ENCODE measurements around the gene HSD17B12. TPM values are rescaled to one million over a fixed set of nuclear protein-coding genes. Genes with fewer than 3 reads are reported as not detected.

The HSD17B12 gene
- total RNA-seq, 1 donor = 122 TPM

DNA sequence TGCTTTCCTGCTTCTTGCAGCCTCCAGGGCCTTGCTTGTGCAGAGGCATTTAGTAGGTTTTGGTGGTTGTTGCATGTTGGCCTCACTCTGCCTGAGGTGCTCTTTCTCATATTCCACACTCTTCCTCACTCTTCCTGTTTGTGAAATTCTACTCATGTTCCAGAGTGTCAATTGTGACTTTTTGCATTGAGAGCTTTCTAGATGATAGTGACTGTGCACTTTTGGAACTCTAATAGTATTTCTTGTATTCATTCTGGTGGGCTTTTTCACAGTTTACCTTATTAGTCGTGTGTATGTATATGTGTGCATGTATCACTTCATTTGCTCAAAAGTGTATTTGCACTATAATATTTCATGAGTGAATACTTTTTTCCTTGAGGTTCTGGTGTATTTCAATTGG, 11.3 kb downstream of the HSD17B12 start:
- Histone ChIP-seq H3K9me3 (ENCODE audit: low read depth, low read length) (no peaks in the 10 kb centered on the region), H3K36me3 (ENCODE audit: insufficient read depth, low read length) (no peaks in the 10 kb centered on the region), H3K4me2 (ENCODE audit: insufficient read depth, low read length) (no peak overlapping the region), H2AFZ (ENCODE audit: low read length) (no peak overlapping the region), H3K4me1 (ENCODE audit: insufficient read depth, low read length) (peaks cover 4% of the 10 kb centered on the region), H4K20me1 (ENCODE audit: insufficient read depth, low read length) (peaks cover 16% of the 10 kb centered on the region), H3K27ac (ENCODE audit: low read depth, low read length) (no peak overlapping the region), H3K79me2 (ENCODE audit: insufficient read depth, low read length) (peaks cover 81% of the 10 kb centered on the region), H3K27me3 (ENCODE audit: insufficient read depth, low read length) (no peaks in the 10 kb centered on the region), H3K4me3 (ENCODE audit: insufficient read depth, low read length) (no peak overlapping the region)
- no peak for DNase-seq (ENCODE audit: insufficient read length, low spot score, missing footprints)
- no peak for TF ChIP-seq CTCF (IDR thresholded peaks at IDR 0.05; ENCODE audit: extremely low read depth, low read depth, low read length)

DNA sequence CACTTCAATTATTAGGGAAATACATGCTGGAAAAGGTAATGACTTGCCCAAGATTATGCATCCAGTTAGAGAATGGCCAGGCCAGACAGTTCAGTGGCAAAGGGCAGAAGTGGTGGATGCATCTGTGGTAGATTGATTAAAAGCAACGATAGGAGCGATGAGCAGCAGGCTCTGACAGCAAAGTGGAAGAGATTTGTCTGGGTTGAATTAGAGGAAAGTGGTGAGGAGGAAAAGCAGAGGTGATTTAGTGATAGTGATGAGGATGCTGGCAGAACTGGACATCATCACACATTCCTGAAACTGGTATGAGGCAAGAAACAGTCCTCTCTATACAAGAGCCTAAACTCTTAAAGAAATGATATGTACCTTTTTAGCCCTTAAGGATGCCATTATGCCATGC, 12.5 kb downstream of the HSD17B12 start:
- peaks cover 20% of the 10 kb centered on the region for H4K20me1 ChIP-seq (ENCODE audit: insufficient read depth, low read length)
- H2AFZ ChIP-seq (ENCODE audit: low read length) = no peak overlapping the region
- H3K4me1 ChIP-seq (ENCODE audit: insufficient read depth, low read length) = no peaks in the 10 kb centered on the region
- no peaks in the 10 kb centered on the region for H3K36me3 ChIP-seq (ENCODE audit: insufficient read depth, low read length)
- H3K4me3 ChIP-seq (ENCODE audit: insufficient read depth, low read length) = no peak overlapping the region
- no peak overlapping the region for H3K4me2 ChIP-seq (ENCODE audit: insufficient read depth, low read length)
- H3K79me2 ChIP-seq (ENCODE audit: insufficient read depth, low read length) = peaks cover 82% of the 10 kb centered on the region
- DNase-seq (ENCODE audit: insufficient read length, low spot score, missing footprints) = no peak
- no peak for TF ChIP-seq CTCF (IDR thresholded peaks at IDR 0.05; ENCODE audit: extremely low read depth, low read depth, low read length)
- H3K27ac ChIP-seq (ENCODE audit: low read depth, low read length) = no peak overlapping the region
- H3K27me3 ChIP-seq (ENCODE audit: insufficient read depth, low read length) = no peaks in the 10 kb centered on the region
- H3K9me3 ChIP-seq (ENCODE audit: low read depth, low read length) = no peaks in the 10 kb centered on the region

- H2AFZ ChIP-seq (ENCODE audit: low read length) = no peak overlapping the region
- no peak for TF ChIP-seq CTCF (IDR thresholded peaks at IDR 0.05; ENCODE audit: extremely low read depth, low read depth, low read length)
- no peaks in the 10 kb centered on the region for H3K36me3 ChIP-seq (ENCODE audit: insufficient read depth, low read length)
- H3K79me2 ChIP-seq (ENCODE audit: insufficient read depth, low read length) = peaks cover 82% of the 10 kb centered on the region
- H3K4me3 ChIP-seq (ENCODE audit: insufficient read depth, low read length) = no peak overlapping the region
- no peak overlapping the region for H3K27ac ChIP-seq (ENCODE audit: low read depth, low read length)
- peaks cover 20% of the 10 kb centered on the region for H4K20me1 ChIP-seq (ENCODE audit: insufficient read depth, low read length)
- no peak overlapping the region for H3K4me2 ChIP-seq (ENCODE audit: insufficient read depth, low read length)
- H3K9me3 ChIP-seq (ENCODE audit: low read depth, low read length) = no peaks in the 10 kb centered on the region
- no peaks in the 10 kb centered on the region for H3K4me1 ChIP-seq (ENCODE audit: insufficient read depth, low read length)
- no peaks in the 10 kb centered on the region for H3K27me3 ChIP-seq (ENCODE audit: insufficient read depth, low read length)
- DNase-seq (ENCODE audit: insufficient read length, low spot score, missing footprints) = no peak
Measured at GRCh38 chr11:43693731-43694130, 13.2 kb downstream of the HSD17B12 start.

DNA sequence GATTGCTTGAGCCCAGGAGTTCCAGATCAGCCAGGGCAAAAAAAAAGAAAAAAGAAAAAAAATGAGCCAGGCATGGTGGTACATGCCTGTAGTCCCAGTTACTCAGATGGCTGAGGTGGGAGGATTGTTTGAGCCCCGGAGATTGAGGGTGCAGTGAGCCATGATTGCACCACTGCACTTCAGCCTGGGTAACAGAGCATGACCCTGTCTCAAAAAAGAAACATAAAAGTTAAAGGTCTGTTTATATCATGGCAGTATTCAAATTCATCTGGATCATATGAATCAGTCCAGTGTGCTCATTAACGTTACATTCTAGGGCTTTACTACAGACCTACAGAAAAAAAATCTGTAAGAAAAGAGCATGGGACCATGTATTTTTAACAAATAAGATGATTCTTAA, 13.9 kb downstream of the HSD17B12 start:
- Histone ChIP-seq H3K4me1 (ENCODE audit: insufficient read depth, low read length) (no peaks in the 10 kb centered on the region), H3K9me3 (ENCODE audit: low read depth, low read length) (no peaks in the 10 kb centered on the region), H3K79me2 (ENCODE audit: insufficient read depth, low read length) (peaks cover 78% of the 10 kb centered on the region), H3K4me3 (ENCODE audit: insufficient read depth, low read length) (no peak overlapping the region), H3K4me2 (ENCODE audit: insufficient read depth, low read length) (no peak overlapping the region), H4K20me1 (ENCODE audit: insufficient read depth, low read length) (peaks cover 20% of the 10 kb centered on the region), H3K27me3 (ENCODE audit: insufficient read depth, low read length) (no peaks in the 10 kb centered on the region), H3K36me3 (ENCODE audit: insufficient read depth, low read length) (no peaks in the 10 kb centered on the region), H2AFZ (ENCODE audit: low read length) (no peak overlapping the region), H3K27ac (ENCODE audit: low read depth, low read length) (no peak overlapping the region)
- DNase-seq (ENCODE audit: insufficient read length, low spot score, missing footprints) = no peak
- no peak for TF ChIP-seq CTCF (IDR thresholded peaks at IDR 0.05; ENCODE audit: extremely low read depth, low read depth, low read length)

Measured in osteoblast (primary cell).